NCI-H524 (cell line): ENCODE results near the gene SH3RF2.
A peak's percentile ranks its signal among the peaks of the same experiment; 100 is the strongest.
"Not testable (repeated sequence)": the region's sequence is repeated elsewhere in the genome, so short reads cannot be mapped to it uniquely, and the experiment has no call there.

ENCODE experiments used
- DNase-seq, 2 experiments: peaks; one replicate each; lab custom pipeline; 2025; lab: John Stamatoyannopoulos, UW

SH3RF2 gene

DNA sequence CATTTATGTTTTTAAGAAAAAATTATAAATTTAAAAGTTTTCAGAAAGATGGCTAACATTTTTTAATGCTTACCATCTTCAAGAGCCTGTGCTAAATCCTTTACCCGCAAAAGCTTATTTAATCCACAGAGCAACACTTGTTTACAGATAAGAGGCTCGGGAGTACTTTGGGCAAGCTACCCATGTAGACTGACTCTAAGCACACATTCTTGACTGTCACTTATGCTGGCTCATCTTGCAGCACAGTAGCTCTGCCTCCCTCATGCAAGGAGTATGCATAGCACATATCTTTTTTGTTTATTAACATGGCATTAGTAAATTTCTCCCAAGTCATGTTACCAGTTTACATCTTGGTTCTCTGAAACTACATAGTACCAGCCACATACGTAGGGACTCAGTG lies 14.7 kb downstream of the SH3RF2 start:
- peak in 1 of 2 experiments; percentile 34 for DNase-seq

DNA sequence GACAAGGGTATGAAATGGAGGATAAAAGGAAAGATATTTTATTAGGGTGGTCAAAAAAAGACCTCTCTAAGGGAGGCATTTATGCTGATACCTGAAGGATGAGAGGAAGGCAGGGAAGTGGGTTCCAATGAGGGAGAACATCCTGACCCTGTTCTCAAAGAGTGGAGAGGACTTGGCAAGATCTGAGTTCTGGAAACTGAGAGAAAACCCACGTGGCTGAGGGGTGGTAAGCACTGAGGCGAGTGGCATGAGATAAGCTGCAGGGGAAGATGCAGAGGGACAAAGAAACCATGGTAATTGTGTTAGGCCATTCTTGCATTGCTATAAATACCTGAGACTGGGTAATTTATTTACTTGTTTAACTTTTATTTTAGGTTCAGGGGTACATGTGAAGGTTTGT lies 16.8 kb downstream of the SH3RF2 start:
- DNase-seq, result no peak

DNA sequence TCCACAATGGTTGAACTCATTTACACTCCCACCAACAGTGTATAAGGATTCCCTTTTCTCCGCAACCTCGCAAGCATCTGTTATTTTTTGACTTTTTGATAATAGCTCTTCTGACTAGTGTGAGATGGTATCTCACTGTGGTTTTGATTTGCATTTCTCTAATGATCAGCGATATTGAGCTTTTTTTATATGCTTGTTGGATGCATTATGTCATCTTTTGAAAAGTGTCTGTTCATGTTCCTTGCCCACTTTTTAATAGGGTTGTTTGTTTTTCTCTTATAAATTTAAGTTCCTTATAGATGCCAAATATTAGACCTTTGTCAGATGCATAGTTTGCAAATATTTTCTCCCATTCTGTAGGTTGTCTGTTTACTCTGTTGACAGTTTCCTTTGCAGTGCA lies 17.8 kb downstream of the SH3RF2 start:
- peak in 1 of 2 experiments; percentile 80 for DNase-seq

DNA sequence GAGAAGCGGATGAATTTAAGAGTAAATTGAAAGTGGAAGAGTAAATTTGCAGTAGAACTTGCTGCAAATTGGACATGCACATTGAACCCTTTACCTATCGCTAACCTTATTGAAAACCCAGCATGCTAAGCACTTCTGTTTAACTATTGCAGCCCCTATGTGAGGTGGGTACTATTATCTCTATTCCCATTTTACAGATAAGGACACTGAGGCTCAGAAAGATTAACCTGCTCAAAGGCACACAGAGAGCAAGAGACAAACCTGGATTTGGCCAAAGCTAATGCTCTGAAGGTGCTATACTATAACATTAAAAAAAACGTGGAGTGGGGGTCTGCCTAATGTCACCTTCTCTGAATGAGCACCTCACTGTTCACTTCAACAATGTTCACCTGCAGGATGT lies 21.0 kb downstream of the SH3RF2 start:
- DNase-seq, result no peak

DNA sequence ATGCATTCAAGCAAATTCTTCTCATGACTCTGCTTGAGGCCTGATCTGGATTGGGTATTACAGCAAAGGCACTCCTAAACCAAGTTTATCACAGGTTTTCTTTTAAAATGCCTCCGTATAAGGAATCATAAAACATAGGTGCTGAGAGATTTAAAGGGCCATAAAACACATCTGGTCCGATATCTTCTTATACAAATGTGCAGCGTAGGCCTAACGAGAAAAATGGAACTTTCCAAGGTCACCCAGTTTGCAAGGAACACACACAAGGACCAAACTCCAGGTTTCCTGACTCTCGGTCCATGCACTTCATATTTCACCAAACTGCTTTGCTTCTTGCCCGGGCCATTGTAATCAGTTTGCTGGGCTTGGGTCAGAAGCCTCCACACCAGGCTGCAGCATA lies 22.1 kb downstream of the SH3RF2 start:
- DNase-seq, result no peak

DNA sequence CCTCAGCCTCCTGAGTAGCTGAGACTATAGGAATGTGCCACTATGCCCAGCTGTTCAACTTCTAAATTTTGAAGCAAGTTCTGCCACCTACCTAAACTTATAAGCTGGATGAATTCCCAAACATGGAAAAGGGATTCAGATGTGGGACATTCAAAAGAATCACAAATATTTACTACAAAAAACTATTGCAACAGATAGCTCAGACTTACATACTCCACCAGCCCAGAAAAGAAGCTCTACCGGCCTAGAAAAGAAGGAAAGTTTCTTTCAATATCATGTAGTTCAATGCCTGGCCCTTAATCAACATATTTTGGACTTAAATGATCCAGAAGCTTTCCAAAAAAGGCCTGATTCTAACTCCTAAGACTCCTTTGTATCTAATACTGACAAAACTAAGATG lies 23.8 kb downstream of the SH3RF2 start:
- no peak for DNase-seq

DNA sequence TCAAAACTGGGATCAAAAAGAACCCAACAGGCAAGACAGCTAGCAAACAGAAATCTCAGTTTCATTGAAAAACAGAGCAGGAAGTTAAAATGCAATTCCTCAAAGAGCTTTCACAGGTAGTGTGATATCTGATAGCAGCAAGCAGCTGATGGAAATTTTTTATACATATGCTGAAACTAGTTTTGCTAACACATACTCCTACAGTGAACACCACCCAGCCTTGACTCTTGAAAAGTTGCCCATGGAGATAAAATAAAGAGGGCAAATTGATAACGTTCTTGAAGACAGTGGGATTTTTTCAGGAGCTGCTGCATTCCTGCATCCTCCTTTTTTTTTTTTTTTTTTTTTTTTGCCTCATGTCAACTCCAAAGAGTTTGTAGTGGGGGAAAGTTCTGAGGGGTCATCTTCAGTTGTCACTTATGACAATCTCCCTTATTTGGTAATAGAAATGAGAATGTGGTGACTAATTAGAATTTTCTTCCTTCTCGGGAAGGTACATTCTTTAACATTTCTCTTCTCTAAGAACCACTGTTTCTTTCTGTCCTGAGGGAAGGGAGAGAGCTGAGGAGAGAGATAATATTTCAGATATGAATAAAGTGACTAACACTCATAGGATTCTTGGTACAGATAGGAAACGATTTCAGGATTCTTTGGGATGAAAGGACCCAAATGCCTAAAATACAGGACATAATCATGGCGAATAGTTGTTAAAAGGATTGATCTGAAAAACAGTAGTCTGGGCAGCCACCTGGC lies 24.6 kb downstream of the SH3RF2 start:
- DNase-seq, result no peak

DNA sequence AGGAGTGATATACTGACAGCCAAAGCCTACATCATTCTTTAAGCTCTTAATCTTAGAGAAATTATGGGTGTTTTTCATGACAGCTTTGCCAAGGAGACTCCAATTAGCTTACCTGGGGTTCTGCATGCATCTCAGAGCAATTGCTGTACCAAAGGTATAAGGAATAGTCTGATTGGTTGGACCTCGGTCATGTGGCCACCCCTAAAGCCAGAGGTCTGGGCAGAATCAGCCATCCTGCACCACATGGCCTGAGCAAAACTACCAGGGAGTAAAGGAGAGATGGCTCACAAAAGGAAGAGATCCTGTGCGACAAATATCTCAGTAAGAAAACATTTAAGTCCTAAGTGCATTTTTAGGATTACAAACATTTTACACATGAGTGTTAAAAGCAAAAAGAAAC lies 25.6 kb downstream of the SH3RF2 start:
- no peak for DNase-seq

DNA sequence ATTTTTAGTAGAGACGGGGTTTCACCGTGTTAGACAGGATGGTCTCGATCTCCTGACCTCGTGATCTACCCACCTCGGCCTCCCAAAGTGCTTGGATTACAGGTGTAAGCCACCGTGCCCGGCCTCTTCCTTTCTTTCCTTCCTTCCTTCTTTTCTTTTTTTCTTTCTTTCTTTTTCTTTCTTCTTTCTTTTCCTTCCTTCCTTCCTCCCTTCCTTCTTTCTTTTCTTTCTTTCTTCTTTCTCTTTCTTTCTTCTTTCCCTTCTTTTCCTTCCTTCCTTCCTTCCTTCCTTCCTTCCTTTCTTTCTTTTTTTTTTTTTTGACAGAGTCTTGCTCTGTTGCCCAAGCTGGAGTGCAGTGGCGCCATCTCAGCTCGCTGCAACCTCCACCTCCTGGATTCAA lies 27.6 kb downstream of the SH3RF2 start:
- DNase-seq, result not testable (repeated sequence)

DNA sequence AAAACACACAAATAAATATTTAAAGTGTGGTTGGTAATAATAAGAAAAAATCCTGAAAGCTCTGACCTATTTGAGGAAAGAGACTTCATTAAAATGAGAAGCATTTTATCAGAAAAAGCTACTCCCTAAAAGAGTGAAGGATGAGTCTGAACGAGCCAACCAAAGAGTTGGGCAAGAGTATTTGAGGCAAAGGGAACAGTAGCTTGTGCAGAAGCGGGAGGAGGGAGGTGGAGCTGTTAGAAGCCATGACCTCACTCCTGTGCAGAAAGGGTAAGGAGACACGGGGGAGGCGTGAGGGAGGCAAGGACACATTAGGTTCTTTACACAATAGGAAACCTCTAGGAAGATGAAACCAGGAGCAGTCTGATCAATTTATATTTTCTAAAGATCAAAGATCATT lies 29.4 kb downstream of the SH3RF2 start:
- no peak for DNase-seq

DNA sequence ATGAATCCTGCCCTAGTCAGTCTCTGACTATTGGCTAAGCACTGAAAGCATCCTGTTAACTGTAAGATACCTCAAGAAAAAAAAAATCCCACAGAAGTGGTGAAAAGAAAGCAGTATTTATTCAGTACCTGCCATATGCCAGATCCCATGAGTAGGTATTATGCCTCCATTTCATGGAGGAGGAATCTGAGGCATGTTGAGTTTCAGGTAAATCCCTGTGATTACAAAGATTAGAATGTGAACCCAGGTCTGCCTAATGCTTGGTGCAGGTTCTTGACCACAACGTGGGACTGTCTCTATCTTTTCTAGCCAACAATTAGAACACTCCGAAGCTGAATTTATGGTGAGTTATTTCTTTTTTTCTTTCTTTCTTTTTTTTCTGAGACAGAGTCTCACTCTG lies 30.9 kb downstream of the SH3RF2 start:
- no peak for DNase-seq

DNA sequence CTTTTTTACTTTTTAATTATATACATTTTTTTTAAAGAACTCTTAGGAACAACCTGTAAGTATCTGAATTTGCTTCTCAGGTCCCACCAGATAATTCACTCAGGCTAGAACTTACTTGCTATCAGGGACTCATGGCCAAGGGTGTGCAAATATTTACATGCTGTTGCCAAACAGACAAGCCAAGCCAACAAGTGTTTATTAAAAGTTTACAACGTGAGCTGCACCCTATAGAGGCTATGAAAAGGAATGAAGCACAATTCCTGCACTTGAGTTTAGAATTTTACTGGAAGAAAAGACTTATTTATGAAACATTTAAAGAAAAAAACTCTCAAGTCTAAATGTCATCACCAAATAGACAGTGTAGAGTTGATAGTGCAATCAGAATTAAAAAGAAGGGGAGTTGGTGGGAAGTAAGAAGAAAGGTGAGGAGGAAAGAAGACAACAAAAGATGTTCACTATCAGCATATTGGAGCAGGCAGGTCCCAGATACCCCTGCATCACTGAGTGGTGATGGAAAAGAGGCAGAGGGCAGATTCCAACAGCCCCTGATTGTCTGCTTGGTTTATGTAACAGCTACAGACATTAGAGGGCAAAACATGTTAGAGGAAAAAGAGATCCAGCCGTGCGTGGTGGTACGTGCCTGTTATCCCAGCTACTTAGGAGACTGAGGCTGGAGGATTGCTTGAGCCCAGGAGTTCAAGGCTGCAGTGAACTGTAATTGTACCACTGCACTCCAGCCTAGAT lies 32.8 kb downstream of the SH3RF2 start:
- DNase-seq, result no peak

DNA sequence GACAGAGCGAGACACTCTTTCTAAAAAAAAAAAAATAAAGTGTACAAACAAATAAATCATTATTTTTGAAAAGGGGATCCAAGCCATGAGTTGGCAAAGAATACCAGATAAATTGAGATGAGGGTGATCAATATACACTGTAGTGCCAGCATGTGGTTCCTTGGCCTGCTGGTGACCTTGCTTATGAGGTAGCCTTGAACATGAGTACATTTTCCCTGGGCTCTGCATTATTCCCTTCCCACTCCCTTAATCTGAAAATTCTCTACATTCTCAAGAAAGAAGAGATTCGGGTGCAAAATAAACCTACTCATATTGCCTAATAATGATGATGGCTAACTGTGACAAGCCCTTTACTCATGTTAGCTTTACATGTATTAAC lies 33.3 kb downstream of the SH3RF2 start:
- no peak for DNase-seq

DNA sequence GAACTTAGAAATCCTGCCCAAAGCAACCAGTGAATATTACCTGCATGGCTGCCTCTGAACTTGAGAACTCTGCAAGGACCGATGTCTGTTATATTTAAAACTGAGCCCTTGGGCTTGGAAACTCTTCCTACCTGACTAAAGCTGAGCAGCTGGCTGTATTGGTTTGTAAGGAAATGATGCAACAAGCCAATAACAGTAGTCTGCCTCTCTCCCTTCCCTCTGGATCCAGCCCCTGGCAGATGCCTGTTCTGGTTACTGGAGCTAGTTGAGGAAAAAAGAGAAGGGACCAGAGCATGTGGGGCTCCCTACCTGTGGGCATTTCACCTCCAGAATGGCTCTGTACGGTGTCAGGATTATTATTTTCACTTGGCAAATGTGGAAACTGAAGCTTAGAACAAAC lies 34.7 kb downstream of the SH3RF2 start:
- DNase-seq, result no peak

DNA sequence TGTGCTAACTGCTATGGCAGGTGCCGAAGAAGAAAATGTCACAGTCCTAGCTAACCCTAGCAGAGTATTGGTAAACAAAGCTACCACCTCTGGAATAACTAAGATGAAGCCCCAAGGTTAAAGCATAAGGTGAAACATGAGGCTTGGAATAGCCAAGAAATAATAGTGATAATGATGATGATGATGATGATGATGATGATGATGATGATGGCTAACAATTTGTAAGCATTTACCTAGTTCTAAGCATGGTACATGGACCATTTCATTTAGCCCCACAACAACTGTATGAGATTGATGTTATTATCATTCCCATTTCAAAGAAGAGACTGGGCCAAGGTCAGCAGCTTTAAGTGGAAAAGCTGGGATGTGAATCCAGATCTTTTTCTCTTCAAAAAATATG lies 35.3 kb downstream of the SH3RF2 start:
- DNase-seq, result no peak

DNA sequence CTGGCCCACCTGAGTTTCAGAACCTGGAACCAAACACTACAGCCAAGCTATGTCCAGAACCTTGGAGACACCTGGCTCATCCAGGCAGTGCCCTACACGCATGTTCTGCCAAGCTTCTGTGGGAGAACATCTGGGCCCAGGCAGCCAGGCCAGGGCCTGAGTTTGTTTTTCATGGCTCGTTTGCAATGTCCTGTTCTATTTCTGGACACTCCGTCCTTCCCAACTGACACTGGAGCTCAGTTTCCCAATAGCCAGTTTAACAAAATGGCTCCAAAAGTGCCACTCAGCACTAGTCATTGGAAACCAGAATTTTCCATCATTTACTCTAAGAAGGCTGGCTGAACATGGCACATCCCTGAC lies 38.6 kb downstream of the SH3RF2 start:
- no peak for DNase-seq

DNA sequence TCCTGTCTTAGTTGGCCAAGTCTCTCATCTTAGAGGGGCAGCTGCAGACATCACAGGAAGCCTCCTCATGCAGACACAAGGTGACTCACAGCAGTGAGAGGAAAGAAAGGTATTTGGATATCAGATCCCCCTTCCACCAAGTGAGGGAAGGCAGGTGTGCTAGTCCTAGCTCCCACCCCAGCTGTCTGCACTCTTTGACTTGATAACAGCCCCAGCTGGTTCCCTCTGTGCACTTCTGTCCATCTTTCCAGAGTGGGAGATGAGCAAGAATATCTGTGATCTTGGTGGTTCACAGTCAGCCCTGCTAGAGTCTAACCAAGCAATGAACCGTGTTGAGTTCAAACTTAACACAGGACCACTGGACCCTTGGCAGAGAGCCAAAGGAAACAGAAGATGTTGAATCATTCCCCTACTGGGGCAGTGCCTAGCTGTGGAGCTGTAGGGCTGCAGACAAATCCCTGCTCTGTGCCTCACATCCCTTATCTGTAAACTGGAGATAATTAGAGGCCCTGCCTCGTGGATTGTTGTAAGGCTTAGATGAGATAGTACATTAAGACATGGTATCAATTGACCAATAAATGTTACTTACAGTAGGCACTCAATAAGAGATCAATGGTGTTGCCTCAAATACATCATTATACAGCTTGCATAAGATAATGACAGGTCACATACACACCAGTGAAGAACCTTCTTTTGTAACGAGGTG lies 39.1 kb downstream of the SH3RF2 start:
- DNase-seq, result no peak

DNA sequence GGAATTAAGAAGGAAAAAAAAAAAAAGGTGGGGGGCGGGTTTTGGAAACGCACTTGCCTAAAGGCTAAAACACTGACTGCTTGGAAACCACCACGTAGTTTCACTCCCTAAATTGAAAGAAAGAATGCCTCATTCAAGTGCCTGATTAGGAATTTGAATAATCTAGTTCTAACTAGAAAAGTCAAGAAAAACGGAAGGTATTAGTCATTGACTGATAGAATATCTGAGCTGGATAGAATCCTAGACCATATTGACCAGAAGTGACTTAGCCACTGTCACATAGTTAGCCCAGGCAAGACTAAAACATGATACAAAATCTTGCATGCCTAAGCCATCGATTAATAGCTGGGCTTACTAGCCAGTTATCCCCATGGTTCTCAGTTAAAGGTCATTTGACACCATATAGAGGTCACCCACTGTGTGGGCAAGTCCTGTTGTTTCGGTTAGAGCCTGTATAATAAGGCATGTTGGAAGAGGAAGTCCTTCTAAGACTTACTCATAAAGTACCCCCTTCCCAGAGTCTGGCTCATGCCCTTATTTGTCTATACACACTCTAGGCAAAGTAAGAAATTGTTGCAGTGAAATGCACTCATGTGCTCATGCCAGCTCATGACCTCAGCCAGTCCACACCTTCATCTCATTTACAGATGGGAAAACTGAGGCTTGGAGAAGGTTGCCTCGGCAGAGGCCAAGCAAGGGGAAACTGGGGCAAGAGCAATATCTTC lies 40.2 kb downstream of the SH3RF2 start:
- DNase-seq, result no peak

DNA sequence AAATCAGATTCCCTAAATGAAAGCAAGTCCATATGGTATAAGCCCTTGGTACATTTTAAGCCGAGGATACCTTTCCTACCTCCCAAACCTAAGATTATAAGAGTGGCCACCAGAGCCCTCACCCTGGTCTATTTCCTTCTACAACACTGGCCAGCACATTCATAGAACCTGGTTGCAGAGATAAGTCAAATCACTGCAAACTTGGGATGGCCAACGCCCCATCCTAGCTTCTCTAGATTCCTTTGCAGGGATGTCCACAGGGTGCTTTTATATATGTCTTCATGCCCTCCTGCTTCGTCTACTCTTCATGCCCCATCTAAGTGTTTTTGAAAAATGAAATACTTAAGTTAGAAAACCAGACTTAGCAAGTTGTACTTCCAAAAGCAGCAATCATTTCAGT lies 41.8 kb downstream of the SH3RF2 start:
- DNase-seq, result no peak

DNA sequence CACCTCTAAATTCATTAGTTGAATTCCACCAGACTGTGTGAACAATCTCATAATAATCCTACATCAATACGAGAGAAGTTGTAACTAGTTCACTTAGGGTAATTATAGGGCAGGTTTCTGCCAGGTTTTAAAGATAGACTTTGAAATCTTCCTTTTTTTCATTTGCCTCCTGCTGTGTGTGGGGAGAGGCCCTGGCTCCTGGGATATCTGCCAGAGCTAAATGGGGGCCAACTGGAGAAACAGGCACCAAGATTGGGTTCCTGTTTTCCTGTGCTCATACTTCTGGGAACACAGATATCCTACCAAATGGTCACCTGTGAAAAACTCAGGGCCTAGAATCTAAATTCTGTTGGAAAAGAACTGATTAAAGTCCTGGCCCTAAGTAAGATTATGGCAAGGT lies 42.3 kb downstream of the SH3RF2 start:
- DNase-seq, result no peak

DNA sequence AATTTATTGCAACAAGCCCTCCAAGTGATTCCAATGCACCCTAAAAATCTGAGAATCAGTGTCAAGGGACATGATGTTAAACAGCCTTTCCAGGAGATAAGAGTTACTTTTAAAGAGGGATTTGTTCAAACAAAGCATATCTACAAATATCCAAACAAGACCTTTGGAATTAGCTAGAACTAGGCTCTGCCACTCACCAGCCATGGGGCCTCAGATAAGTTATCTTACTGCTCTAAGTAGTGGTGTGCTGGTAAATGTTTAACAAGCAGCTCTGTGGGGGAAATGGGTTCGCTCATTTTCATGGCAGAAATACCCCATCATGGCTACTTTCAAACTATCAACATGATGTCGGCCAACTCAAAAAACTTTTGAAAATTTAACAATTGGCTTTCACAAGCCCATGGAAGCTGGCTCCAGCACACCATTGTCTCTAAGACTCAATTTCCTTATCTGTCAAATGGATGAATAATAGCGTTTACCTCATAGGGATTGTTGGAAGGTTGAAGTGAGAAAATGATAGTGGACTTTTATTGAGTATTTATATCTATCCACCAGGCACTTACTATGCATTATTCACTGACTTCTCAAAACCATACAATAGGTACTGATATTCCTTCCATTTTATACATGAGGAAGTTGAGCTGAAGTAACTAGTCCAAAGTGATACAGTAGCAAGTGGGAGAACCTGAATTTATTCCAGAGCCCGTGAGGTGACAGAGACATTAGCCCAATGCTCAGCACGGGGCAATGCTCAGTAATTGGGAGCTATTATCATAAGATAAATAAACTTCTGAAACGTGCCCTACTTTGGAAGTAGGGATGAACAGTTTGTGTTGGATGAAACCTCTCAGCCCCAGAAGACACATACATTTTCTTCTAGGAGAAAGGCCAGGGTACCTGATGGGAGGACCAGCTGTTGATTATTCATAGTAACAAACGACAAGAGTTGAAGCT lies 43.2 kb downstream of the SH3RF2 start:
- no peak for DNase-seq
